ENCODE results near the gene HBEGF.

HBEGF gene

GRCh38 chr5:140336388-140336787 is 10.0 kb downstream of the HBEGF start:
- no peak for DNase-seq (ENCODE audit: low read depth)

GRCh38 chr5:140331638-140332037 is 14.8 kb downstream of the HBEGF start:
- no peak for DNase-seq (ENCODE audit: low read depth)

- no peak for DNase-seq (ENCODE audit: low read depth)
Measured at GRCh38 chr5:140329739-140330481, 16.5 kb downstream of the HBEGF start.

- DNase-seq (ENCODE audit: low read depth), result no peak
Measured at GRCh38 chr5:140328036-140328764, 18.2 kb downstream of the HBEGF start.

- no peak for DNase-seq (ENCODE audit: low read depth)
Measured at GRCh38 chr5:140327589-140327988, 18.8 kb downstream of the HBEGF start.

- DNase-seq (ENCODE audit: low read depth), result no peak
Measured at GRCh38 chr5:140325486-140325885, 20.9 kb downstream of the HBEGF start.

GRCh38 chr5:140324617-140325241 is 21.7 kb downstream of the HBEGF start:
- no peak for DNase-seq (ENCODE audit: low read depth)

- DNase-seq (ENCODE audit: low read depth), result no peak
Measured at GRCh38 chr5:140324041-140324600, 22.3 kb downstream of the HBEGF start.

- DNase-seq (ENCODE audit: low read depth), result no peak
Measured at GRCh38 chr5:140322751-140323731, 23.4 kb downstream of the HBEGF start.

GRCh38 chr5:140321796-140322195 is 24.6 kb downstream of the HBEGF start:
- DNase-seq (ENCODE audit: low read depth), result no peak

GRCh38 chr5:140319833-140320232 is 26.6 kb downstream of the HBEGF start:
- DNase-seq (ENCODE audit: low read depth), result no peak

GRCh38 chr5:140318792-140319191 is 27.6 kb downstream of the HBEGF start:
- no peak for DNase-seq (ENCODE audit: low read depth)

GRCh38 chr5:140317859-140318258 is 28.5 kb downstream of the HBEGF start:
- DNase-seq (ENCODE audit: low read depth), result no peak

GRCh38 chr5:140312791-140313189 is 33.6 kb downstream of the HBEGF start:
- no peak for DNase-seq (ENCODE audit: low read depth)

- DNase-seq (ENCODE audit: low read depth), result no peak
Measured at GRCh38 chr5:140312067-140312790, 34.2 kb downstream of the HBEGF start.

- DNase-seq (ENCODE audit: low read depth), result no peak
Measured at GRCh38 chr5:140311011-140311467, 35.4 kb downstream of the HBEGF start.

- DNase-seq (ENCODE audit: low read depth), result no peak
Measured at GRCh38 chr5:140310434-140310833, 36.0 kb downstream of the HBEGF start.

- no peak for DNase-seq (ENCODE audit: low read depth)
Measured at GRCh38 chr5:140309706-140310249, 36.6 kb downstream of the HBEGF start.

- no peak for DNase-seq (ENCODE audit: low read depth)
Measured at GRCh38 chr5:140305471-140305870, 40.9 kb downstream of the HBEGF start.

GRCh38 chr5:140303966-140304365 is 42.4 kb downstream of the HBEGF start:
- no peak for DNase-seq (ENCODE audit: low read depth)
